Measurements from ENCODE around the gene GPC5. TPM values are rescaled to one million over a fixed set of nuclear protein-coding genes. Genes with fewer than 3 reads are reported as not detected.

GPC5 gene
- total RNA-seq, 1 experiment from 2014 or later, result 0.15 TPM

- Histone ChIP-seq H2AK5ac (ENCODE audit: insufficient read length, low read length) (no peak overlapping the region), H3K14ac (ENCODE audit: insufficient read depth, low read length) (no peak overlapping the region), H3K23me2 (ENCODE audit: insufficient read length, low read depth, low read length, poor library complexity, severe bottlenecking) (no peaks in the 10 kb centered on the region), H4K20me1 (ENCODE audit: control insufficient read depth, insufficient read depth, insufficient read length) (no peaks in the 10 kb centered on the region), H3T11ph (ENCODE audit: low read length) (no peak overlapping the region), H4K8ac (replicated peaks; ENCODE audit: insufficient read length, low read depth, low read length) (no peak overlapping the region), H2BK12ac (ENCODE audit: insufficient read length, low read depth, low read length) (no peak overlapping the region), H3K4ac (ENCODE audit: low read depth, low read length) (no peak overlapping the region), H2BK20ac (ENCODE audit: low read depth, low read length, poor library complexity, severe bottlenecking) (no peak overlapping the region), H2BK5ac (ENCODE audit: insufficient read length, low read length) (no peak overlapping the region), H3K27me3 (ENCODE audit: insufficient read depth, low read length) (no peaks in the 10 kb centered on the region), H3K79me2 (ENCODE audit: insufficient read depth, low read length) (no peaks in the 10 kb centered on the region), H3K79me1 (ENCODE audit: insufficient read depth, low read depth, low read length, poor library complexity, severe bottlenecking) (no peaks in the 10 kb centered on the region), H3K27ac (ENCODE audit: insufficient read length, low read depth, low read length) (no peak overlapping the region), H4K91ac (ENCODE audit: insufficient read length, low read depth, low read length) (no peak overlapping the region), H3K9ac (ENCODE audit: extremely low read depth, insufficient read length, low read length) (no peak overlapping the region), H2BK120ac (ENCODE audit: low read depth, low read length, poor library complexity, severe bottlenecking) (no peak overlapping the region), H3K4me2 (ENCODE audit: insufficient read depth, insufficient read length, low read length) (no peak overlapping the region), H3K4me1 (ENCODE audit: insufficient read depth, low read length) (no peaks in the 10 kb centered on the region), H2AFZ (ENCODE audit: low read length) (no peak overlapping the region), H2BK15ac (ENCODE audit: low read depth, low read length) (no peak overlapping the region), H3K18ac (ENCODE audit: insufficient read length, low read depth, low read length) (no peak overlapping the region), H3K56ac (ENCODE audit: insufficient read length, low read depth, low read length) (no peak overlapping the region), H3K23ac (ENCODE audit: insufficient read length, low read depth, low read length) (no peak overlapping the region), H3K9me3 (ENCODE audit: control insufficient read depth, low read depth, low read length) (no peaks in the 10 kb centered on the region), H4K5ac (ENCODE audit: insufficient read length, low read depth, low read length) (no peak overlapping the region)
- Mint-ChIP-seq H3K36me3 (ENCODE audit: insufficient read depth in 1 of 3, low read depth in 3 of 3) (no peaks in the 10 kb centered on the region; a peak in 1 of 7 replicates), H3K27ac (no peak overlapping the region), H3K9me3 (no peaks in the 10 kb centered on the region), H3K27me3 (ENCODE audit: low read depth) (no peaks in the 10 kb centered on the region), H3K4me3 (no peak overlapping the region), H3K4me1 (no peaks in the 10 kb centered on the region)
- WGBS (ENCODE audit: extremely low coverage, insufficient read length, low lambda C conversion rate), result no CpG with 5 or more reads among the region's 7 CpGs
- DNase-seq, result no peak
- TF ChIP-seq CTCF (conservative IDR thresholded peaks at IDR 0.05), result no peak
Measured at GRCh38 chr13:91579320-91579719, 180.9 kb downstream of the GPC5 start.

Measured in H9 (cell line).